HEK293T (cell line): Measurements from ENCODE around the gene FOXO3.

Experiments used
- FOXM1 ChIP-seq: fragments of 450-650 bp; IDR thresholded peaks from 2 replicates; pipeline ENCODE4 v1.6.1; 2017; ENCODE audit warnings: mild to moderate bottlenecking, borderline replicate concordance
- NFRKB ChIP-seq: fragments of 450-650 bp; IDR thresholded peaks from 2 replicates; pipeline ENCODE4 v1.6.1; 2016; ENCODE audit warnings: mild to moderate bottlenecking, moderate library complexity
- PKNOX1 ChIP-seq: fragments of 450-650 bp; IDR thresholded peaks from 2 replicates; pipeline ENCODE4 v1.6.1; 2016
- SP1 ChIP-seq: fragments of 450-650 bp; IDR thresholded peaks from 2 replicates; pipeline ENCODE4 v1.6.1; 2017
- ZNF384 ChIP-seq: fragments of 450-650 bp; IDR thresholded peaks from 2 replicates; pipeline ENCODE4 v1.6.1; 2016

- TF ChIP-seq SP1 (no peak), ZNF384 (no peak), PKNOX1 (no peak), FOXM1 (no peak), NFRKB (no peak)
These were observed 149.3 kb downstream of the FOXO3 start for GRCh38 chr6:108710030-108710429.
